Cardiac fibroblast (primary cell): ENCODE data around the gene NCKAP5L.

Experiments used
- DNase-seq, 2 donors: peaks; one replicate each; pipeline versions ENCODE4 v3.0.0 to v3.0.0-alpha.2; 2010; ENCODE audit warnings: low read depth in 2 of 2
- H3K4me3 ChIP-seq, 2 donors: replicated peaks in 1 of 2; 1 replicate in 1 of 2; 2 replicates in 1 of 2; pipeline ENCODE4 v1.5.1; 2011; ENCODE audit warnings: low read depth in 2 of 2, low read length in 2 of 2, mild to moderate bottlenecking in 2 of 2, moderate library complexity in 1 of 2
- TF ChIP-seq, protein P1 (sequence below): IDR thresholded peaks from one replicate; pipeline ENCODE4 v1.5.1; 2011; ENCODE audit warnings: low read depth, mild to moderate bottlenecking, low read length, inconsistent platforms

The NCKAP5L gene

GRCh38 chr12:49764126-49764525 is 64.1 kb downstream of the NCKAP5L start:
- TF ChIP-seq, protein P1, sequence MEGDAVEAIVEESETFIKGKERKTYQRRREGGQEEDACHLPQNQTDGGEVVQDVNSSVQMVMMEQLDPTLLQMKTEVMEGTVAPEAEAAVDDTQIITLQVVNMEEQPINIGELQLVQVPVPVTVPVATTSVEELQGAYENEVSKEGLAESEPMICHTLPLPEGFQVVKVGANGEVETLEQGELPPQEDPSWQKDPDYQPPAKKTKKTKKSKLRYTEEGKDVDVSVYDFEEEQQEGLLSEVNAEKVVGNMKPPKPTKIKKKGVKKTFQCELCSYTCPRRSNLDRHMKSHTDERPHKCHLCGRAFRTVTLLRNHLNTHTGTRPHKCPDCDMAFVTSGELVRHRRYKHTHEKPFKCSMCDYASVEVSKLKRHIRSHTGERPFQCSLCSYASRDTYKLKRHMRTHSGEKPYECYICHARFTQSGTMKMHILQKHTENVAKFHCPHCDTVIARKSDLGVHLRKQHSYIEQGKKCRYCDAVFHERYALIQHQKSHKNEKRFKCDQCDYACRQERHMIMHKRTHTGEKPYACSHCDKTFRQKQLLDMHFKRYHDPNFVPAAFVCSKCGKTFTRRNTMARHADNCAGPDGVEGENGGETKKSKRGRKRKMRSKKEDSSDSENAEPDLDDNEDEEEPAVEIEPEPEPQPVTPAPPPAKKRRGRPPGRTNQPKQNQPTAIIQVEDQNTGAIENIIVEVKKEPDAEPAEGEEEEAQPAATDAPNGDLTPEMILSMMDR, result no peak
- DNase-seq, result no peak
- H3K4me3 ChIP-seq, result no peak overlapping the region

GRCh38 chr12:49763006-49763591 is 65.1 kb downstream of the NCKAP5L start:
- no peak overlapping the region for H3K4me3 ChIP-seq
- TF ChIP-seq, protein P1, result peak; percentile 85
- peak; percentile 67 to 70 for DNase-seq

DNA sequence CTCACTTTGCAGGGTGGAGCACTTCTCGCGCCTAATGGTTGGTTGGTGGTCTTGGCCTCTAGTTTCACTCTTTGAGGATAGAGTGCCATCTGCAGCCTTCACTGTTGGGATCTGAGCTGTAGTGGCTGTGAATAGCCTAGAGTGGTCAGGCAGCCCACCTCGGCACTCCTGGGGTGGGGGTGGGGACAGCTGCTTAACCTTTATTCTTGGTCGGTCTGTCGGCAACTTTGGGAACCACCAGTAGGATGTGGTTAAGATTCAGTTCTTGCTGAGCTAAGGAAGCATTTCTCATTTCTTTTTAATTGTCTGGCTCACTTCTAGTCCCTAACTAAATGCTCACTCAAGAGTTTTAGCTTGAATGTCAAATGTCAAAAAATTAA is 65.8 kb downstream of the NCKAP5L start:
- H3K4me3 ChIP-seq, result no peak overlapping the region
- TF ChIP-seq, protein P1, result no peak
- no peak for DNase-seq

DNA sequence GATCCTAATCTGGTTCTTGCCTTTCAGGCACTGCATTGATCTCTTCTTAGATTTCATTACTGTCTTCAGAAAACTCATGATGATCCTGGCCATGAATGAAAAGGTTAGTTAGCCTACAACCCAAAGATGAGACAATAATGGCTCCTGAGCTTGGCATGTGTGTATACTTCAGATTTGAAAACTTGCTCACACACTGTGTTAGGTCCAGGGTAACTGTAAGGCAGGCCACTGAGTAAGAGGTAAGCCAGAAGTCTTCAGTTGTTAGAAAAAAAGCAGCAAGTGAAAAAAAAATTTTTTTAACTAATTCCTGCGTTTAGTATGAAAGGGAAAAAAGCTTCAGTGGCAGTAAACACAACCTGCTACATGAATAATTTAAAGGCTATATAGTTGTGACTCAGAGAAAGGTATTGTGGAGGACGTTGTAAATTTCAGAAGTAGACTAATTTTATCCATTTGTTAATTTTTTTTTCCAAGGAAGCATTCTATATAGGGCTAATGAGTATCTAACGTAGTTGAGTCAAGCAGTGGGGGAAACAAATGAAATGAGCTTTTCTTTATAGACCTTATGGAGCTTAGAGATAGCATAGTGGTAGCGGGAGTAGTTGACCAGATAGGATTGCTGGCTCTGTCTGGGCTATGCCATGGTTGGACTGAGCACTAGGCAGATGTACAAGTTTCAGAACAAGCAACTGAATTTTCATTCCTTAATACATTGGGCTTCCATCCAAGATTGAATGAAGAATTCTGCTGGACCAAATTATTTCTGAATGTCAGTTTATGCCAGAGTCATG is 66.3 kb downstream of the NCKAP5L start:
- no peak overlapping the region for H3K4me3 ChIP-seq
- TF ChIP-seq, protein P1, result no peak
- no peak for DNase-seq

GRCh38 chr12:49750996-49751393 is 77.2 kb downstream of the NCKAP5L start:
- TF ChIP-seq, protein P1, result no peak
- no peak overlapping the region for H3K4me3 ChIP-seq
- no peak for DNase-seq

- TF ChIP-seq, protein P1, result no peak
- peak; percentile 44 to 89 for DNase-seq
- no peak overlapping the region for H3K4me3 ChIP-seq
Observed at GRCh38 chr12:49750027-49750995, 77.9 kb downstream of the NCKAP5L start.
